Measurements from ENCODE around the gene RGL3. TPM values are rescaled to one million over a fixed set of nuclear protein-coding genes. Genes with fewer than 3 reads are reported as not detected.
"Not testable (repeated sequence)": the region's sequence is repeated elsewhere in the genome, so short reads cannot be mapped to it uniquely, and the experiment has no call there.

Gene RGL3
- total RNA-seq, 2 donors from 2014 or later = 125 to 131 TPM

- Histone ChIP-seq H3K4me3 (ENCODE audit: low read length) (no peak overlapping the region), H3K9ac (ENCODE audit: extremely low read depth, low read length, poor library complexity, severe bottlenecking) (no peak overlapping the region), H3K27ac (ENCODE audit: low read depth, low read length) (no peak overlapping the region), H3K4me1 (ENCODE audit: control insufficient read depth, insufficient read depth, low read length) (no peaks in the 10 kb centered on the region), H3K36me3 (ENCODE audit: control insufficient read depth, insufficient read depth, low read length) (no peaks in the 10 kb centered on the region), H3K27me3 (ENCODE audit: control insufficient read depth, insufficient read depth, low read length, poor library complexity, severe bottlenecking) (no peaks in the 10 kb centered on the region), H3K9me3 (ENCODE audit: control insufficient read depth, low read length) (no peaks in the 10 kb centered on the region)
- peak; percentile 60 for DNase-seq
- TF ChIP-seq CTCF (conservative IDR thresholded peaks at IDR 0.05) = no peak
- H3K9me3 Mint-ChIP-seq = no peaks in the 10 kb centered on the region
- H3K4me3 Mint-ChIP-seq = no peak overlapping the region
- H3K27ac Mint-ChIP-seq = no peak overlapping the region
- peaks cover 4% of the 10 kb centered on the region for H3K4me1 Mint-ChIP-seq
- WGBS, 2 experiments (ENCODE audit: insufficient coverage in 1 of 2, insufficient read length in 1 of 2) = 55 to 70% methylated on average over 6 to 18 of the region's 18 CpGs
- H3K27me3 Mint-ChIP-seq (ENCODE audit: insufficient read depth) = no peaks in the 10 kb centered on the region
- no peaks in the 10 kb centered on the region for H3K36me3 Mint-ChIP-seq (ENCODE audit: low read depth)
Observed at GRCh38 chr19:11457115-11457514, 38.0 kb upstream of the RGL3 start.

- Histone ChIP-seq H3K9me3 (ENCODE audit: control insufficient read depth, low read length) (no peaks in the 10 kb centered on the region), H3K4me3 (ENCODE audit: low read length) (no peak overlapping the region), H3K27ac (ENCODE audit: low read depth, low read length) (no peak overlapping the region), H3K4me1 (ENCODE audit: control insufficient read depth, insufficient read depth, low read length) (no peaks in the 10 kb centered on the region), H3K36me3 (ENCODE audit: control insufficient read depth, insufficient read depth, low read length) (no peaks in the 10 kb centered on the region), H3K27me3 (ENCODE audit: control insufficient read depth, insufficient read depth, low read length, poor library complexity, severe bottlenecking) (no peaks in the 10 kb centered on the region), H3K9ac (ENCODE audit: extremely low read depth, low read length, poor library complexity, severe bottlenecking) (no peak overlapping the region)
- no peak overlapping the region for H3K4me3 Mint-ChIP-seq
- no peak for DNase-seq
- no peaks in the 10 kb centered on the region for H3K36me3 Mint-ChIP-seq (ENCODE audit: low read depth)
- H3K27ac Mint-ChIP-seq = no peak overlapping the region
- H3K4me1 Mint-ChIP-seq = peaks cover 4% of the 10 kb centered on the region
- H3K9me3 Mint-ChIP-seq = no peaks in the 10 kb centered on the region
- H3K27me3 Mint-ChIP-seq (ENCODE audit: insufficient read depth) = no peaks in the 10 kb centered on the region
- TF ChIP-seq CTCF (conservative IDR thresholded peaks at IDR 0.05) = no peak
- WGBS, 2 experiments (ENCODE audit: insufficient coverage in 1 of 2, insufficient read length in 1 of 2) = 80 to 90% methylated on average over 7 of the region's 7 CpGs
Observed at GRCh38 chr19:11456659-11457058, 37.5 kb upstream of the RGL3 start.

GRCh38 chr19:11455233-11455554 is 36.1 kb upstream of the RGL3 start:
- H3K9me3 Mint-ChIP-seq; H3K4me1 Mint-ChIP-seq; H3K27ac ChIP-seq (ENCODE audit: low read depth, low read length); H3K9me3 ChIP-seq (ENCODE audit: control insufficient read depth, low read length); H3K4me3 Mint-ChIP-seq; H3K27me3 ChIP-seq (ENCODE audit: control insufficient read depth, insufficient read depth, low read length, poor library complexity, severe bottlenecking); H3K36me3 ChIP-seq (ENCODE audit: control insufficient read depth, insufficient read depth, low read length); H3K4me1 ChIP-seq (ENCODE audit: control insufficient read depth, insufficient read depth, low read length); H3K36me3 Mint-ChIP-seq (ENCODE audit: low read depth); H3K4me3 ChIP-seq (ENCODE audit: low read length); H3K27me3 Mint-ChIP-seq (ENCODE audit: insufficient read depth); DNase-seq; H3K9ac ChIP-seq (ENCODE audit: extremely low read depth, low read length, poor library complexity, severe bottlenecking); H3K27ac Mint-ChIP-seq: not testable (repeated sequence)
- WGBS, 2 experiments (ENCODE audit: insufficient coverage in 1 of 2, insufficient read length in 1 of 2) = 97 to 100% methylated on average over 7 to 9 of the region's 9 CpGs
